Liver (tissue), 9 donors: ENCODE measurements around the gene WDR81. TPM values are rescaled to one million over a fixed set of nuclear protein-coding genes. Genes with fewer than 3 reads are reported as not detected.

Experiments
- DNase-seq: peaks from one replicate; pipeline ENCODE4 v3.0.0-alpha.2; 2017; ENCODE audit warnings: low spot score
- H3K27ac ChIP-seq, 2 donors: one replicate each; pipeline ENCODE4 v1.7.0; 2013; ENCODE audit warnings: inconsistent platforms in 2 of 2, low read length in 2 of 2, control low read depth in 1 of 2, low read depth in 1 of 2, mild to moderate bottlenecking in 1 of 2
- H3K27me3 ChIP-seq, 4 donors: one replicate each; pipeline versions ENCODE4 v1.6.1 to v1.7.0; 2013; ENCODE audit warnings: low read length in 3 of 4, inconsistent platforms in 1 of 4, mild to moderate bottlenecking in 1 of 4, moderate library complexity in 1 of 4; ENCODE audit not compliant: control insufficient read depth in 4 of 4, insufficient read depth in 4 of 4
- H3K36me3 ChIP-seq, 4 donors: one replicate each; pipeline versions ENCODE4 v1.6.1 to v1.7.0; 2013; ENCODE audit warnings: low read length in 3 of 4, mild to moderate bottlenecking in 3 of 4, low read depth in 1 of 4, moderate library complexity in 1 of 4; ENCODE audit not compliant: control insufficient read depth in 4 of 4, insufficient read depth in 3 of 4
- H3K4me1 ChIP-seq, 4 donors: one replicate each; pipeline versions ENCODE4 v1.6.1 to v1.7.0; 2013; ENCODE audit warnings: low read length in 3 of 4, mild to moderate bottlenecking in 3 of 4, moderate library complexity in 1 of 4; ENCODE audit not compliant: control insufficient read depth in 4 of 4, insufficient read depth in 4 of 4
- H3K4me3 ChIP-seq, 3 donors: one replicate each; pipeline versions ENCODE4 v1.6.1 to v1.7.0; 2013; ENCODE audit warnings: low read length in 3 of 3, control low read depth in 1 of 3, low read depth in 1 of 3, mild to moderate bottlenecking in 1 of 3
- H3K9ac ChIP-seq, 2 donors: one replicate each; pipeline ENCODE4 v1.7.0; 2013; ENCODE audit warnings: low read length in 2 of 2, mild to moderate bottlenecking in 2 of 2, moderate library complexity in 2 of 2, control low read depth in 1 of 2, low read depth in 1 of 2
- H3K9me3 ChIP-seq, 4 donors: one replicate each; pipeline versions ENCODE4 v1.6.1 to v1.7.0; 2013; ENCODE audit warnings: low read length in 3 of 4; ENCODE audit not compliant: control insufficient read depth in 4 of 4
- ATF3 ChIP-seq: IDR thresholded peaks from 2 replicates; pipeline ENCODE4 v1.6.1; 2016; ENCODE audit warnings: antibody characterized with exemption
- CTCF ChIP-seq: fragments of 150-350 bp; IDR thresholded peaks from 2 replicates; pipeline ENCODE4 v1.5.1; 2017; ENCODE audit warnings: improper control_type of control experiment, low read depth, low read length; ENCODE audit not compliant: missing input control
- EGR1 ChIP-seq, 2 donors: IDR thresholded peaks; 2 replicates each; pipeline ENCODE4 v1.6.1; 2016 to 2018; ENCODE audit warnings: antibody characterized with exemption in 2 of 2, low read depth in 2 of 2
- FOXA1 ChIP-seq: IDR thresholded peaks from 2 replicates; pipeline ENCODE4 v1.6.1; 2016; ENCODE audit warnings: antibody characterized with exemption
- FOXA2 ChIP-seq: IDR thresholded peaks from 2 replicates; pipeline ENCODE4 v1.6.1; 2016; ENCODE audit warnings: antibody characterized with exemption
- GABPA ChIP-seq, 2 donors: IDR thresholded peaks in 1 of 2; conservative IDR thresholded peaks in 1 of 2; 2 replicates each; pipeline ENCODE4 v1.6.1; 2016; ENCODE audit warnings: antibody characterized with exemption in 2 of 2, mild to moderate bottlenecking in 1 of 2, moderate library complexity in 1 of 2
- HNF4A ChIP-seq, 2 donors: conservative IDR thresholded peaks; 2 replicates each; pipeline ENCODE4 v1.6.1; 2016; ENCODE audit warnings: antibody characterized with exemption in 2 of 2, mild to moderate bottlenecking in 2 of 2
- HNF4G ChIP-seq: IDR thresholded peaks from 2 replicates; pipeline ENCODE4 v1.6.1; 2016; ENCODE audit warnings: antibody characterized with exemption
- JUND ChIP-seq, 2 donors: IDR thresholded peaks; 2 replicates each; pipeline ENCODE4 v1.6.1; 2016; ENCODE audit warnings: antibody characterized with exemption in 2 of 2
- NR2F2 ChIP-seq: IDR thresholded peaks from 2 replicates; pipeline ENCODE4 v1.6.1; 2016; ENCODE audit warnings: antibody characterized with exemption
- REST ChIP-seq: IDR thresholded peaks from 2 replicates; pipeline ENCODE4 v1.6.1; 2016; ENCODE audit warnings: antibody characterized with exemption, mild to moderate bottlenecking
- RXRA ChIP-seq, 2 donors: IDR thresholded peaks; 2 replicates each; pipeline ENCODE4 v1.6.1; 2017 to 2018; ENCODE audit warnings: antibody characterized with exemption in 2 of 2, mild to moderate bottlenecking in 1 of 2
- SP1 ChIP-seq: IDR thresholded peaks from 2 replicates; pipeline ENCODE4 v1.6.1; 2018; ENCODE audit warnings: antibody characterized with exemption, mild to moderate bottlenecking
- TAF1 ChIP-seq: conservative IDR thresholded peaks from 2 replicates; pipeline ENCODE4 v1.6.1; 2016; ENCODE audit warnings: antibody characterized with exemption, mild to moderate bottlenecking
- YY1 ChIP-seq: IDR thresholded peaks from 2 replicates; pipeline ENCODE4 v1.6.1; 2016; ENCODE audit warnings: antibody characterized with exemption, mild to moderate bottlenecking
- WGBS: extraction: QIAGEN DNeasy Blood & Tissue Kit; methylation state at CpG from one replicate; pipeline ENCODE4 v1.1.7; 2013; 5-methylcytosine and 5-hydroxymethylcytosine counted together
- polyA plus RNA-seq, 2 donors: library from polyadenylated mRNA; stranded (reverse) in 1 of 2; unstranded in 1 of 2; fragments of 200-250 nt in 1 of 2; fragments of >200 nt in 1 of 2; fragmentation: Nextera tagmentation in 1 of 2; extraction: Ambion mirVana in 1 of 2; gene quantifications; one replicate each; pipeline versions ENCODE4 v1.2.1 to v1.2.3, GENCODE V29; 2013 to 2015
- total RNA-seq, 2 donors: library from RNA; depleted of rRNA; stranded (reverse); fragments of >200 nt; gene quantifications; one replicate each; pipeline ENCODE4 v1.2.3, GENCODE V29; 2014
- TF ChIP-seq, protein P1 (sequence below): IDR thresholded peaks from 2 replicates; pipeline ENCODE4 v1.6.1; 2016; ENCODE audit warnings: antibody characterized with exemption
- donor health status: healthy.
- donor health status: healthy.
- donor health status: healthy.
- donor health status: healthy.
- donor health status: healthy.

WDR81 gene
- total and polyA plus RNA-seq, 4 donors = 12.3 to 41.8 (median 33.0) TPM

GRCh38 chr17:1758807-1759206 is 34.3 kb downstream of the WDR81 start:
- TF ChIP-seq CTCF (no peak), EGR1 (IDR thresholded peaks at IDR 0.05; ENCODE audit: low read depth in 2 of 2) (no peak), JUND (IDR thresholded peaks at IDR 0.05) (no peak), GABPA (IDR thresholded peaks at IDR 0.05 in 1 of 2, conservative IDR thresholded peaks at IDR 0.05 in 1 of 2) (no peak), HNF4A (conservative IDR thresholded peaks at IDR 0.05) (no peak), NR2F2 (no peak), TAF1 (no peak), REST (no peak), YY1 (no peak), FOXA2 (no peak), ATF3 (no peak), SP1 (no peak)
- TF ChIP-seq, protein P1, sequence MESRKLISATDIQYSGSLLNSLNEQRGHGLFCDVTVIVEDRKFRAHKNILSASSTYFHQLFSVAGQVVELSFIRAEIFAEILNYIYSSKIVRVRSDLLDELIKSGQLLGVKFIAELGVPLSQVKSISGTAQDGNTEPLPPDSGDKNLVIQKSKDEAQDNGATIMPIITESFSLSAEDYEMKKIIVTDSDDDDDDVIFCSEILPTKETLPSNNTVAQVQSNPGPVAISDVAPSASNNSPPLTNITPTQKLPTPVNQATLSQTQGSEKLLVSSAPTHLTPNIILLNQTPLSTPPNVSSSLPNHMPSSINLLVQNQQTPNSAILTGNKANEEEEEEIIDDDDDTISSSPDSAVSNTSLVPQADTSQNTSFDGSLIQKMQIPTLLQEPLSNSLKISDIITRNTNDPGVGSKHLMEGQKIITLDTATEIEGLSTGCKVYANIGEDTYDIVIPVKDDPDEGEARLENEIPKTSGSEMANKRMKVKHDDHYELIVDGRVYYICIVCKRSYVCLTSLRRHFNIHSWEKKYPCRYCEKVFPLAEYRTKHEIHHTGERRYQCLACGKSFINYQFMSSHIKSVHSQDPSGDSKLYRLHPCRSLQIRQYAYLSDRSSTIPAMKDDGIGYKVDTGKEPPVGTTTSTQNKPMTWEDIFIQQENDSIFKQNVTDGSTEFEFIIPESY = no peak
- WGBS = 74% methylated on average over 15 of the region's 15 CpGs
- no peak overlapping the region for H3K27ac ChIP-seq

DNA sequence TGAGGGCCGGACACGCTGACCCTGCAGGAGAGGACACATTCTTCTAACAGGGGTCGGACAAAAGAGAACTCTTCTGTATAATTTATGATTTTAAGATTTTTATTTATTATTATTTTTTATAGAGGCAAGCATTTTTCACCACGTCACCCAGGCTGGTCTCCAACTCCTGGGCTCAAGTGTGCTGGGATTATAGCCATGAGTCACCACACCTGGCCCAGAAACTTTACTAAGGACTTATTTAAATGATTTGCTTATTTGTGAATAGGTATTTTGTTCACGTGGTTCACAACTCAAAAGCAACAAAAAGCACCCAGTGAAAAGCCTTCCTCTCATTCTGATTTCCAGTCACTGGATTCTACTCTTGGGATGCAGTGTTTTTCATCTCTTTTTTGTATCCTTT is 35.0 kb downstream of the WDR81 start:
- Histone ChIP-seq H3K36me3 (no peaks in the 10 kb centered on the region), H3K27ac (no peak overlapping the region), H3K27me3 (no peaks in the 10 kb centered on the region), H3K9ac (no peak overlapping the region), H3K4me1 (peaks cover 2 to 23% (median 12%) of the 10 kb centered on the region in 4 donors), H3K9me3 (no peaks in the 10 kb centered on the region), H3K4me3 (no peak overlapping the region)
- no peak for DNase-seq
- 86% methylated on average over 5 of the region's 5 CpGs for WGBS
- TF ChIP-seq GABPA (IDR thresholded peaks at IDR 0.05 in 1 of 2, conservative IDR thresholded peaks at IDR 0.05 in 1 of 2) (no peak), ATF3 (no peak), EGR1 (IDR thresholded peaks at IDR 0.05; ENCODE audit: low read depth in 2 of 2) (no peak), FOXA1 (no peak), RXRA (IDR thresholded peaks at IDR 0.05) (no peak), FOXA2 (no peak), TAF1 (no peak), NR2F2 (no peak), HNF4G (no peak), YY1 (no peak), CTCF (no peak), SP1 (no peak)
- TF ChIP-seq, protein P1 = no peak

More at GRCh38 chr17:1758807-1759206, 34.3 kb downstream of the WDR81 start:
- no peak for DNase-seq
- Histone ChIP-seq H3K9me3 (no peaks in the 10 kb centered on the region), H3K4me3 (no peak overlapping the region), H3K4me1 (peaks cover 0 to 21% (median 9%) of the 10 kb centered on the region in 4 donors), H3K27me3 (no peaks in the 10 kb centered on the region), H3K36me3 (peaks cover 0 to 4% (median 2%) of the 10 kb centered on the region in 4 donors), H3K9ac (no peak overlapping the region)
